ENCODE data around the gene SPTLC3.

Gene SPTLC3

GRCh38 chr20:13101706-13102105, 92.9 kb downstream of the SPTLC3 start:
- Mint-ChIP-seq H3K9me3 (no peaks in the 10 kb centered on the region), H3K4me1 (ENCODE audit: low read depth in 2 of 2) (no peaks in the 10 kb centered on the region), H3K27me3 (peaks cover 0 to 15% of the 10 kb centered on the region in 2 donors), H3K36me3 (ENCODE audit: insufficient read depth) (no peaks in the 10 kb centered on the region), H3K4me3 (no peak overlapping the region), H3K27ac (no peak overlapping the region)
- DNase-seq (no peak), ATAC-seq (replicated peaks) (no peak)

GRCh38 chr20:13102237-13102636, 93.5 kb downstream of the SPTLC3 start:
- no peaks in the 10 kb centered on the region for H3K9me3 Mint-ChIP-seq
- H3K27ac Mint-ChIP-seq: no peak overlapping the region
- no peak for DNase-seq
- ATAC-seq (replicated peaks): no peak
- H3K4me3 Mint-ChIP-seq: no peak overlapping the region
- no peaks in the 10 kb centered on the region for H3K36me3 Mint-ChIP-seq (ENCODE audit: insufficient read depth)
- H3K4me1 Mint-ChIP-seq (ENCODE audit: low read depth in 2 of 2): no peaks in the 10 kb centered on the region
- H3K27me3 Mint-ChIP-seq: peaks cover 0 to 15% of the 10 kb centered on the region in 2 donors

GRCh38 chr20:13102694-13103093, 93.9 kb downstream of the SPTLC3 start:
- no peaks in the 10 kb centered on the region for H3K9me3 Mint-ChIP-seq
- DNase-seq: no peak

GRCh38 chr20:13105039-13105438, 96.3 kb downstream of the SPTLC3 start:
- Mint-ChIP-seq H3K27me3 (peaks cover 0 to 15% of the 10 kb centered on the region in 2 donors), H3K9me3 (no peaks in the 10 kb centered on the region), H3K27ac (no peak overlapping the region), H3K4me3 (no peak overlapping the region), H3K4me1 (ENCODE audit: low read depth in 2 of 2) (no peaks in the 10 kb centered on the region), H3K36me3 (ENCODE audit: insufficient read depth) (no peaks in the 10 kb centered on the region)
- no peak for DNase-seq
- ATAC-seq (replicated peaks): no peak

More at GRCh38 chr20:13102694-13103093, 93.9 kb downstream of the SPTLC3 start:
- Mint-ChIP-seq H3K36me3 (ENCODE audit: insufficient read depth) (no peaks in the 10 kb centered on the region), H3K4me1 (ENCODE audit: low read depth in 2 of 2) (no peaks in the 10 kb centered on the region), H3K4me3 (no peak overlapping the region), H3K27ac (no peak overlapping the region), H3K27me3 (peaks cover 0 to 15% of the 10 kb centered on the region in 2 donors)
- no peak for ATAC-seq (replicated peaks)

GRCh38 chr20:13105864-13106457, 97.2 kb downstream of the SPTLC3 start:
- Mint-ChIP-seq H3K4me3 (no peak overlapping the region), H3K9me3 (no peaks in the 10 kb centered on the region), H3K4me1 (ENCODE audit: low read depth in 2 of 2) (no peaks in the 10 kb centered on the region), H3K36me3 (ENCODE audit: insufficient read depth) (no peaks in the 10 kb centered on the region), H3K27me3 (peaks cover 0 to 15% of the 10 kb centered on the region in 2 donors), H3K27ac (no peak overlapping the region)
- no peak for ATAC-seq (replicated peaks)
- DNase-seq: no peak

- no peak overlapping the region for H3K27ac Mint-ChIP-seq
- no peak for DNase-seq
- H3K36me3 Mint-ChIP-seq (ENCODE audit: insufficient read depth): no peaks in the 10 kb centered on the region
- no peak overlapping the region for H3K4me3 Mint-ChIP-seq
- ATAC-seq (replicated peaks): no peak
- H3K9me3 Mint-ChIP-seq: no peaks in the 10 kb centered on the region
- no peaks in the 10 kb centered on the region for H3K4me1 Mint-ChIP-seq (ENCODE audit: low read depth in 2 of 2)
- H3K27me3 Mint-ChIP-seq: peaks cover 0 to 6% of the 10 kb centered on the region in 2 donors
Observed at GRCh38 chr20:13109658-13110057, 100.9 kb downstream of the SPTLC3 start.

GRCh38 chr20:13110796-13111195, 102.0 kb downstream of the SPTLC3 start:
- no peak for ATAC-seq (replicated peaks)
- no peak overlapping the region for H3K27ac Mint-ChIP-seq

GRCh38 chr20:13111249-13111911, 102.6 kb downstream of the SPTLC3 start:
- no peaks in the 10 kb centered on the region for H3K4me1 Mint-ChIP-seq (ENCODE audit: low read depth in 2 of 2)
- H3K27ac Mint-ChIP-seq: no peak overlapping the region
- H3K9me3 Mint-ChIP-seq: no peaks in the 10 kb centered on the region
- no peaks in the 10 kb centered on the region for H3K36me3 Mint-ChIP-seq (ENCODE audit: insufficient read depth)
- DNase-seq (no peak), ATAC-seq (replicated peaks) (no peak)
- H3K4me3 Mint-ChIP-seq: no peak overlapping the region
- peaks cover 0 to 6% of the 10 kb centered on the region in 2 donors for H3K27me3 Mint-ChIP-seq

More at GRCh38 chr20:13110796-13111195, 102.0 kb downstream of the SPTLC3 start:
- Mint-ChIP-seq H3K4me3 (no peak overlapping the region), H3K36me3 (ENCODE audit: insufficient read depth) (no peaks in the 10 kb centered on the region), H3K27me3 (peaks cover 0 to 6% of the 10 kb centered on the region in 2 donors), H3K9me3 (no peaks in the 10 kb centered on the region), H3K4me1 (ENCODE audit: low read depth in 2 of 2) (no peaks in the 10 kb centered on the region)
- no peak for DNase-seq

GRCh38 chr20:13113731-13114130, 105.0 kb downstream of the SPTLC3 start:
- H3K27ac Mint-ChIP-seq: no peak overlapping the region
- H3K4me3 Mint-ChIP-seq: no peak overlapping the region
- H3K27me3 Mint-ChIP-seq: peaks cover 0 to 6% of the 10 kb centered on the region in 2 donors
- ATAC-seq (replicated peaks) (no peak), DNase-seq (no peak)
- H3K36me3 Mint-ChIP-seq (ENCODE audit: insufficient read depth): no peaks in the 10 kb centered on the region
- H3K9me3 Mint-ChIP-seq: no peaks in the 10 kb centered on the region
- no peaks in the 10 kb centered on the region for H3K4me1 Mint-ChIP-seq (ENCODE audit: low read depth in 2 of 2)

- no peak for ATAC-seq (replicated peaks)
Observed at GRCh38 chr20:13117200-13117599, 108.4 kb downstream of the SPTLC3 start.

GRCh38 chr20:13118676-13119075, 109.9 kb downstream of the SPTLC3 start:
- no peak for ATAC-seq (replicated peaks)
- Mint-ChIP-seq H3K4me3 (no peak overlapping the region), H3K27me3 (no peaks in the 10 kb centered on the region), H3K36me3 (ENCODE audit: insufficient read depth) (peaks cover 2% of the 10 kb centered on the region), H3K4me1 (ENCODE audit: low read depth in 2 of 2) (no peaks in the 10 kb centered on the region), H3K27ac (no peak overlapping the region), H3K9me3 (no peaks in the 10 kb centered on the region)
- DNase-seq: no peak

More at GRCh38 chr20:13117200-13117599, 108.4 kb downstream of the SPTLC3 start:
- DNase-seq: no peak
- Mint-ChIP-seq H3K36me3 (ENCODE audit: insufficient read depth) (peaks cover 2% of the 10 kb centered on the region), H3K9me3 (no peaks in the 10 kb centered on the region), H3K4me3 (no peak overlapping the region), H3K27ac (no peak overlapping the region), H3K27me3 (peaks cover 0 to 6% of the 10 kb centered on the region in 2 donors), H3K4me1 (ENCODE audit: low read depth in 2 of 2) (no peaks in the 10 kb centered on the region)

- Mint-ChIP-seq H3K4me3 (no peak overlapping the region), H3K36me3 (ENCODE audit: insufficient read depth) (peaks cover 2% of the 10 kb centered on the region), H3K9me3 (no peaks in the 10 kb centered on the region), H3K27me3 (no peaks in the 10 kb centered on the region), H3K27ac (no peak overlapping the region), H3K4me1 (ENCODE audit: low read depth in 2 of 2) (no peaks in the 10 kb centered on the region)
- ATAC-seq (replicated peaks): peak; percentile 59
- DNase-seq: peak; percentile 22 to 43 (median 22)
Observed at GRCh38 chr20:13119583-13119982, 110.8 kb downstream of the SPTLC3 start.

GRCh38 chr20:13120471-13120870, 111.7 kb downstream of the SPTLC3 start:
- DNase-seq: no peak
- Mint-ChIP-seq H3K27ac (no peak overlapping the region), H3K36me3 (ENCODE audit: insufficient read depth) (peaks cover 2% of the 10 kb centered on the region), H3K4me1 (ENCODE audit: low read depth in 2 of 2) (no peaks in the 10 kb centered on the region), H3K9me3 (no peaks in the 10 kb centered on the region), H3K27me3 (no peaks in the 10 kb centered on the region), H3K4me3 (no peak overlapping the region)
- ATAC-seq (replicated peaks): no peak

- Mint-ChIP-seq H3K27me3 (no peaks in the 10 kb centered on the region), H3K36me3 (ENCODE audit: insufficient read depth) (peaks cover 2% of the 10 kb centered on the region), H3K27ac (no peak overlapping the region), H3K9me3 (no peaks in the 10 kb centered on the region), H3K4me1 (ENCODE audit: low read depth in 2 of 2) (no peaks in the 10 kb centered on the region), H3K4me3 (no peak overlapping the region)
- ATAC-seq (replicated peaks): no peak
- DNase-seq: no peak
Observed at GRCh38 chr20:13121840-13122515, 113.2 kb downstream of the SPTLC3 start.

Measured in effector memory CD8-positive, alpha-beta T cell (primary cell).